ENCODE data around the gene CATSPER1. TPM values are rescaled to one million over a fixed set of nuclear protein-coding genes. Genes with fewer than 3 reads are reported as not detected.
A peak's percentile ranks its signal among the peaks of the same experiment; 100 is the strongest.

CATSPER1 gene
- total and polyA plus RNA-seq, 2 of the 13 experiments (the other 11 are each of a cell fraction or from before 2014, with no cell fraction given) = 0.17 TPM; not detected in 1

DNA sequence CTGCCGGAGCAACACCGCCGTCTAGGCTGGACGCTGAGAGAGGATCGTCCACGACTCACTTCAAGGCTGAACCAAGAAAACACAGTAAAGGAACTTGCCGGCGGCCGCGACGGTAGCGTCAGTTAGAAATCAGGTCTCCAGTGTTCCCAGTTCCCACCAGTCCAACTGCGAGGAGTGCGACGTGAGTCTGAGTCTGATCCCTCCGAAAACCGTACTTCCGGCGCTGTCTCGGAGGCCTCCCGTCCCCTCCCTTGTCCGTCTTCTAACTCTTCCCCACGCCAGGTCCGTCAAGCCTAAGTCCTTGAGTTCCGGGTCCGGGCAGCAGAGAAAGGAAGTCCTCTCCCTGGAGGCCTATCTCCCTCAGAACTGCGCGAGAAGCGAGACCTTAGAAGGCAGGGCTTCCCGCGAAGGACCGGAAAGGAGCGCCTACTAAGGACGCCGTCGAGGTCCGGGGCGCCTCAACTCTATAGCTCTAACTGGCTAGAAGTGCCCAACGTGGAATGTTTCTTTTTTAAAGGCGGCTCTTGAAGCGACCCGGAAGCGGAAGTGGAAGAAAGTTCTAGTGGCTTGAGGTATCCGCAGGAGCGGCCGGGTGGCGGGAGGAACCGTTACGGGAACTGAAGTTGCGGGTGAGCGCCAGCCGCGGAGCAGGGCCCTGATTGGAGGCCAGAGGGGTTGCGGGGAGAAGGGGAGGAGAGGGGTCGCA lies 24.2 kb downstream of the CATSPER1 start, which contains the start of the genes BANF1 and EIF1AD (continued):
- TF ChIP-seq, protein P1, sequence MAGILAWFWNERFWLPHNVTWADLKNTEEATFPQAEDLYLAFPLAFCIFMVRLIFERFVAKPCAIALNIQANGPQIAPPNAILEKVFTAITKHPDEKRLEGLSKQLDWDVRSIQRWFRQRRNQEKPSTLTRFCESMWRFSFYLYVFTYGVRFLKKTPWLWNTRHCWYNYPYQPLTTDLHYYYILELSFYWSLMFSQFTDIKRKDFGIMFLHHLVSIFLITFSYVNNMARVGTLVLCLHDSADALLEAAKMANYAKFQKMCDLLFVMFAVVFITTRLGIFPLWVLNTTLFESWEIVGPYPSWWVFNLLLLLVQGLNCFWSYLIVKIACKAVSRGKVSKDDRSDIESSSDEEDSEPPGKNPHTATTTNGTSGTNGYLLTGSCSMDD (CRISPR knock-in tag; IDR thresholded peaks at IDR 0.05) = no peak
- TF ChIP-seq FOXK1 (CRISPR knock-in tag; IDR thresholded peaks at IDR 0.05; ENCODE audit: borderline replicate concordance, low read depth) (peak; percentile 87; the same call in 1 of the 2 replicates), ZNF792 (CRISPR knock-in tag; IDR thresholded peaks at IDR 0.05) (peak; percentile 81; the same call in 1 of the 2 replicates), NR2F1 (CRISPR knock-in tag; IDR thresholded peaks at IDR 0.05) (no peak), IKZF1 (IDR thresholded peaks at IDR 0.05) (no peak), TMF1 (CRISPR knock-in tag; IDR thresholded peaks at IDR 0.05; ENCODE audit: low read depth) (no peak), SMAD3 (CRISPR knock-in tag; IDR thresholded peaks at IDR 0.05) (peak; percentile 95), NFIB (CRISPR knock-in tag; IDR thresholded peaks at IDR 0.05; ENCODE audit: borderline replicate concordance) (no peak), ATF7-NPFF (CRISPR knock-in tag; IDR thresholded peaks at IDR 0.05; ENCODE audit: low read depth) (peak; percentile 62; the same call in 1 of the 2 replicates), ZBTB7B (CRISPR knock-in tag; IDR thresholded peaks at IDR 0.05) (0 out of 2 replicates have a peak, but pooled peaks have one; percentile 62), ZNF260 (CRISPR knock-in tag; IDR thresholded peaks at IDR 0.05; ENCODE audit: borderline replicate concordance, low read depth) (no peak; the same call in 1 of the 2 replicates), HMG20A (CRISPR knock-in tag; IDR thresholded peaks at IDR 0.05; ENCODE audit: borderline replicate concordance) (peak; percentile 53; the same call in 1 of the 2 replicates), RCOR2 (CRISPR knock-in tag; IDR thresholded peaks at IDR 0.05) (no peak), RELA (CRISPR knock-in tag; IDR thresholded peaks at IDR 0.05) (no peak), ZNF747 (CRISPR knock-in tag; IDR thresholded peaks at IDR 0.05; ENCODE audit: borderline replicate concordance) (peak; percentile 88), ZNF180 (CRISPR knock-in tag; IDR thresholded peaks at IDR 0.05; ENCODE audit: borderline replicate concordance, low read depth) (no peak; the same call in 1 of the 2 replicates), POLR2AphosphoS5 (IDR thresholded peaks at IDR 0.05; ENCODE audit: low read depth, low read length) (peak; percentile 88), SNRNP70 (IDR thresholded peaks at IDR 0.05; ENCODE audit: low read depth, low read length) (no peak), TCF7 (IDR thresholded peaks at IDR 0.05; ENCODE audit: low read depth) (peak; percentile 6; the same call in 1 of the 2 replicates), HOXA3 (CRISPR knock-in tag; IDR thresholded peaks at IDR 0.05) (peak; percentile 94), ZNF564 (CRISPR knock-in tag; IDR thresholded peaks at IDR 0.05) (peak; percentile 78; the same call in 1 of the 2 replicates), MAFK (conservative IDR thresholded peaks at IDR 0.05 in 1 of 2, IDR thresholded peaks at IDR 0.05 in 1 of 2; ENCODE audit: low read length in 2 of 2) (no peak)
- TF ChIP-seq, protein P2, sequence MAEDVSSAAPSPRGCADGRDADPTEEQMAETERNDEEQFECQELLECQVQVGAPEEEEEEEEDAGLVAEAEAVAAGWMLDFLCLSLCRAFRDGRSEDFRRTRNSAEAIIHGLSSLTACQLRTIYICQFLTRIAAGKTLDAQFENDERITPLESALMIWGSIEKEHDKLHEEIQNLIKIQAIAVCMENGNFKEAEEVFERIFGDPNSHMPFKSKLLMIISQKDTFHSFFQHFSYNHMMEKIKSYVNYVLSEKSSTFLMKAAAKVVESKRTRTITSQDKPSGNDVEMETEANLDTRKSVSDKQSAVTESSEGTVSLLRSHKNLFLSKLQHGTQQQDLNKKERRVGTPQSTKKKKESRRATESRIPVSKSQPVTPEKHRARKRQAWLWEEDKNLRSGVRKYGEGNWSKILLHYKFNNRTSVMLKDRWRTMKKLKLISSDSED (CRISPR knock-in tag; IDR thresholded peaks at IDR 0.05) = no peak
- TF ChIP-seq, protein P3, sequence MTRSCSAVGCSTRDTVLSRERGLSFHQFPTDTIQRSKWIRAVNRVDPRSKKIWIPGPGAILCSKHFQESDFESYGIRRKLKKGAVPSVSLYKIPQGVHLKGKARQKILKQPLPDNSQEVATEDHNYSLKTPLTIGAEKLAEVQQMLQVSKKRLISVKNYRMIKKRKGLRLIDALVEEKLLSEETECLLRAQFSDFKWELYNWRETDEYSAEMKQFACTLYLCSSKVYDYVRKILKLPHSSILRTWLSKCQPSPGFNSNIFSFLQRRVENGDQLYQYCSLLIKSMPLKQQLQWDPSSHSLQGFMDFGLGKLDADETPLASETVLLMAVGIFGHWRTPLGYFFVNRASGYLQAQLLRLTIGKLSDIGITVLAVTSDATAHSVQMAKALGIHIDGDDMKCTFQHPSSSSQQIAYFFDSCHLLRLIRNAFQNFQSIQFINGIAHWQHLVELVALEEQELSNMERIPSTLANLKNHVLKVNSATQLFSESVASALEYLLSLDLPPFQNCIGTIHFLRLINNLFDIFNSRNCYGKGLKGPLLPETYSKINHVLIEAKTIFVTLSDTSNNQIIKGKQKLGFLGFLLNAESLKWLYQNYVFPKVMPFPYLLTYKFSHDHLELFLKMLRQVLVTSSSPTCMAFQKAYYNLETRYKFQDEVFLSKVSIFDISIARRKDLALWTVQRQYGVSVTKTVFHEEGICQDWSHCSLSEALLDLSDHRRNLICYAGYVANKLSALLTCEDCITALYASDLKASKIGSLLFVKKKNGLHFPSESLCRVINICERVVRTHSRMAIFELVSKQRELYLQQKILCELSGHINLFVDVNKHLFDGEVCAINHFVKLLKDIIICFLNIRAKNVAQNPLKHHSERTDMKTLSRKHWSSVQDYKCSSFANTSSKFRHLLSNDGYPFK (CRISPR knock-in tag; IDR thresholded peaks at IDR 0.05; ENCODE audit: borderline replicate concordance) = peak; percentile 89; the same call in 1 of the 2 replicates
- TF ChIP-seq, protein P4, sequence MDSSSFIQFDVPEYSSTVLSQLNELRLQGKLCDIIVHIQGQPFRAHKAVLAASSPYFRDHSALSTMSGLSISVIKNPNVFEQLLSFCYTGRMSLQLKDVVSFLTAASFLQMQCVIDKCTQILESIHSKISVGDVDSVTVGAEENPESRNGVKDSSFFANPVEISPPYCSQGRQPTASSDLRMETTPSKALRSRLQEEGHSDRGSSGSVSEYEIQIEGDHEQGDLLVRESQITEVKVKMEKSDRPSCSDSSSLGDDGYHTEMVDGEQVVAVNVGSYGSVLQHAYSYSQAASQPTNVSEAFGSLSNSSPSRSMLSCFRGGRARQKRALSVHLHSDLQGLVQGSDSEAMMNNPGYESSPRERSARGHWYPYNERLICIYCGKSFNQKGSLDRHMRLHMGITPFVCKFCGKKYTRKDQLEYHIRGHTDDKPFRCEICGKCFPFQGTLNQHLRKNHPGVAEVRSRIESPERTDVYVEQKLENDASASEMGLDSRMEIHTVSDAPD (CRISPR knock-in tag; IDR thresholded peaks at IDR 0.05) = no peak
